Choroid plexus epithelial cell (primary cell): ENCODE measurements around the gene EPX.
"Not testable (repeated sequence)": the region's sequence is repeated elsewhere in the genome, so short reads cannot be mapped to it uniquely, and the experiment has no call there.

Experiments used
- DNase-seq: peaks from one replicate; pipeline ENCODE4 v3.0.0-alpha.2; 2010; ENCODE audit warnings: low read depth
- H3K4me3 ChIP-seq: 2 replicates; pipeline ENCODE4 v1.5.1; 2011; ENCODE audit warnings: low read depth, mild to moderate bottlenecking, control low read depth, low read length, moderate library complexity
- TF ChIP-seq, protein P1 (sequence below): conservative IDR thresholded peaks from 2 replicates; pipeline ENCODE4 v1.5.1; 2011; ENCODE audit warnings: low read depth, mild to moderate bottlenecking, control low read depth, inconsistent platforms, low read length, moderate library complexity

The EPX gene, protein sequence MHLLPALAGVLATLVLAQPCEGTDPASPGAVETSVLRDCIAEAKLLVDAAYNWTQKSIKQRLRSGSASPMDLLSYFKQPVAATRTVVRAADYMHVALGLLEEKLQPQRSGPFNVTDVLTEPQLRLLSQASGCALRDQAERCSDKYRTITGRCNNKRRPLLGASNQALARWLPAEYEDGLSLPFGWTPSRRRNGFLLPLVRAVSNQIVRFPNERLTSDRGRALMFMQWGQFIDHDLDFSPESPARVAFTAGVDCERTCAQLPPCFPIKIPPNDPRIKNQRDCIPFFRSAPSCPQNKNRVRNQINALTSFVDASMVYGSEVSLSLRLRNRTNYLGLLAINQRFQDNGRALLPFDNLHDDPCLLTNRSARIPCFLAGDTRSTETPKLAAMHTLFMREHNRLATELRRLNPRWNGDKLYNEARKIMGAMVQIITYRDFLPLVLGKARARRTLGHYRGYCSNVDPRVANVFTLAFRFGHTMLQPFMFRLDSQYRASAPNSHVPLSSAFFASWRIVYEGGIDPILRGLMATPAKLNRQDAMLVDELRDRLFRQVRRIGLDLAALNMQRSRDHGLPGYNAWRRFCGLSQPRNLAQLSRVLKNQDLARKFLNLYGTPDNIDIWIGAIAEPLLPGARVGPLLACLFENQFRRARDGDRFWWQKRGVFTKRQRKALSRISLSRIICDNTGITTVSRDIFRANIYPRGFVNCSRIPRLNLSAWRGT

DNA sequence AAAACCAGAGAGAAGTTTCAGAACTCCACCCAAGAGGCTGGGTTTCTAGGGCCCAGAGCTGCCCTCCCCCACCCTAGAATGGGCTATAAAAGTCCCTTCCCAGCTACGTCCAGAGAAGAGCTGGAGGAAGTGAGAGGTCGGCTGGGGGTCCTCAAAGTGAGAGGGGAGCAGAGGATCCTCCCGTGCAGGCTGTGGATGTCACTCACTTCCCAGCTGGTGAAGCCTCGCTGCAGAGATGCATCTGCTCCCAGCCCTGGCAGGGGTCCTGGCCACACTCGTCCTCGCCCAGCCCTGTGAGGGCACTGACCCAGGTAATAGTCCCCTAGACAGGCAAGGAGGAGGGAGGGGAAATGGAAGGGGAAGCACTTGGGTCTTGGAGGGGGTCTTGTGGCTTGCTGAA lies at the start of gene EPX:
TSS of gene EPX (plus strand) at position 115 of the 400 bp plus-strand sequence. CDS start at position 236, 121 bp downstream.
- H3K4me3 ChIP-seq, result no peak within 1 kb of the TSS
- no peak for DNase-seq
- TF ChIP-seq, protein P1, sequence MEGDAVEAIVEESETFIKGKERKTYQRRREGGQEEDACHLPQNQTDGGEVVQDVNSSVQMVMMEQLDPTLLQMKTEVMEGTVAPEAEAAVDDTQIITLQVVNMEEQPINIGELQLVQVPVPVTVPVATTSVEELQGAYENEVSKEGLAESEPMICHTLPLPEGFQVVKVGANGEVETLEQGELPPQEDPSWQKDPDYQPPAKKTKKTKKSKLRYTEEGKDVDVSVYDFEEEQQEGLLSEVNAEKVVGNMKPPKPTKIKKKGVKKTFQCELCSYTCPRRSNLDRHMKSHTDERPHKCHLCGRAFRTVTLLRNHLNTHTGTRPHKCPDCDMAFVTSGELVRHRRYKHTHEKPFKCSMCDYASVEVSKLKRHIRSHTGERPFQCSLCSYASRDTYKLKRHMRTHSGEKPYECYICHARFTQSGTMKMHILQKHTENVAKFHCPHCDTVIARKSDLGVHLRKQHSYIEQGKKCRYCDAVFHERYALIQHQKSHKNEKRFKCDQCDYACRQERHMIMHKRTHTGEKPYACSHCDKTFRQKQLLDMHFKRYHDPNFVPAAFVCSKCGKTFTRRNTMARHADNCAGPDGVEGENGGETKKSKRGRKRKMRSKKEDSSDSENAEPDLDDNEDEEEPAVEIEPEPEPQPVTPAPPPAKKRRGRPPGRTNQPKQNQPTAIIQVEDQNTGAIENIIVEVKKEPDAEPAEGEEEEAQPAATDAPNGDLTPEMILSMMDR, result no peak

DNA sequence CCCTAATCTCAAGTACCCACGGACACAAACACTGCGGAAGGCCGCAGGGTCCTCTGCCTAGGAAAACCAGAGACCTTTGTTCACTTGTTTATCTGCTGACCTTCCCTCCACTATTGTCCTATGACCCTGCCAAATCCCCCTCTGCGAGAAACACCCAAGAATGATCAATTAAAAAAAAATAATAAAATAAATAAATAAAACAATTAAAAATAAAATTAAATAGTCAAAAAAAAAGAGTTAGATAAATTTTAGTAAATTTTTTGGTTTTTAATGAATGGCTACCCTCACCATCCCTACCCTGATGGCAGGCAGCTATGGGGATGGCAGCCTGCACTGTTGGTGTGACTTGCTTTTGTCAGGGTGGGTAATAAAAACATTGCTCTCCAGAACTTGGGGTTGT lies 49.2 kb upstream of the EPX start:
- not testable (repeated sequence) for DNase-seq, H3K4me3 ChIP-seq

DNA sequence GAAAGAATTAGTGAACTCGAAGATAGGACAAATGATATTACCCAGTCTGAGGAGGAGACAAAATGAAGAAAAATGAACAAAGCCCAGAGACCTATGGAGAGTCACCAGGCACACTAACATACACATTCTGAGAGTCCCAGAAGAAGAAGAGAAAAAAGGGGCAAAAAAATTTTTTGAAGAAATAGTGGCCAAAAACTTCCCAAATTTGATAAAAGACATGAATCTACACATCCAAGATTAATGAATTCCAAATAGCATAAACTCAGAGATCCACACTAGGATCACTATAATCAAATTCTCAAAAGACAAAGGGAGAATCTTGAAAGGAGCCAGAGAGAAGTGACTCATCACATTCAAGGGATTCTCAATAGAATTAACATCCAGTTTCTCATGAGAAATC lies 47.7 kb upstream of the EPX start:
- TF ChIP-seq, protein P1, result no peak
- H3K4me3 ChIP-seq, result no peak overlapping the region
- DNase-seq, result no peak

DNA sequence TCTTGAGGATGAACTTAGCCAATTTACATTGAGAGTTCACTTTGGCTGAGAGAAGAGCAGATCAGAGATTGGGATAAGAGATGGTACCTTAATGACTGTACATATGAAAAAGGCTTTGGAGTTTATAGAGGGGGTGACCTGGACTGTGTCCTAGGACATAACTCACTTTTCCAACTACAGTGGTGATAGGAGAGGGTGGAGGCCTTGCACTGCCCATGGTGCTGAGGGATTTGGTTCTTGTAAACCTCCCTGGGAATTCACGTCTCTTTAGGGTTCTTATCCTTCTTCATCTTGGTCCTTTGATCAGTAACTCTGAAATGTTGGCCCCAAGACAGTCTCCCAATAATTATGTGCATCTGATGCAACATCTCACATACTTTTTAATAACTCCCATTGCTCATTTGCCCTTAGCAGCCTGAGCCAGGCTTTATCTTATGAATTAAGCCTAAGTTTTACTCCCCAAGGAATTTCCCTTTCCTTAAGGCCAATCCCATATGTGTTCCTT lies 44.5 kb upstream of the EPX start, which contains the start of gene OR4D1:
TSS of gene OR4D1 (plus strand) at position 455 of the 505 bp plus-strand sequence. CDS start 6,770 bp downstream, outside the sequence.
- H3K4me3 ChIP-seq, result no peak within 1 kb of the TSS
- TF ChIP-seq, protein P1, result no peak
- no peak for DNase-seq

DNA sequence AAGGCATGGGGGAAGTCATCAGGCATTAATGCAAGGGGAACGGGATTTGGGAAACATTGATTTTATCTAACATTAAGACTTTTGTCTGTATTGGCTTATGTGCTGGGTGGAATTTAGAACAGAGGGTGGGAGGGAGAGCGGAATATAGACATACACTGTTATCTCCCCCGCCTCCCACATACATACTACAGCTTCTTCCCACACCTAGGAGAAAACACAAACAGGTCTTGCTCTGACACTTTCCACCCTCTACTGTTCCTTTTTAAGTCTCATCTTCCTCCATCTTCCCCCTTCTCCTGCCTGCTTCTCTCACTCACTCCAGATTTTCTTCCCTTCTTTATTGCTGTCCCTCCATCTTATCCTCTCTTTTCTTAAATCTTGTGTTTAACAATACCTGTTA lies 43.9 kb upstream of the EPX start:
- TF ChIP-seq, protein P1, result no peak
- no peak for DNase-seq
- H3K4me3 ChIP-seq, result no peak overlapping the region

DNA sequence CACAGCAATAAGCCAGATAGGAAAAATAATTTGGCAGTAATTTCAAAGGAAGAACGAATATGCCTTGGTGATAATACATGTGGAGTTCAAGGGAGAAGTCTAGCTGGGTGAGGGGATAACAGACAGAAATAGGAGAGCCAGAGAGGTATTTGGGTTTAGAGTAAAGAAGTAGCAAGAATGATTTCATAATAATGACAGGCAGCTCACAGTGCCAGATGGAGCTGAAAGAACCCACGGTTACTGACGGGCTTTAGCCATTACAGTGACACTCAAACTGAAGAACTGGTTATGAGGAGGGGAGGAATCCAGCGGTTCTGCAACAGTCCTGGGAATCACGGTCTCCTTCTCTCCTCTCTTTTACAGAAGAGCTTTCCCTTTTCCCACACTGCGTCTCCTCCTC lies 42.1 kb upstream of the EPX start:
- DNase-seq, result no peak
- TF ChIP-seq, protein P1, result no peak
- H3K4me3 ChIP-seq, result no peak overlapping the region

DNA sequence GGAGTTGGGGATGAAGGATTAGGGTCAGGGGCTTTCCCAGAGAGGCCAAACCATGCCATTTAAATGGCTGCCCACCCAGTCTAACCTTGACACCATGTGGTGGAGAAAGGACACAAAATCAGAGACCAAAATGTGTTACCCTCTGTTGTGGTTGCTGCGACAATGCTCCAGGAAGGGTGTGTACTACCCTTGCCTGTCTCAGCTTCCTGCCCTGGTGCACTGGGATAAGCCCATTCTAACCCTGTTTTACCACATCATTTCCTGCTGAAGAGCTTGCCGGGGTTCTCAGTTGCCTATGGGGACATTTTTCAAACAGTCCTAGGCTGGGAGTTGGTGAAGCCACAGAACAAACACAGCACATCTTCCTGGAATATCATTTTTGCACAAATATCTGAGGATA lies 39.5 kb upstream of the EPX start:
- no peak overlapping the region for H3K4me3 ChIP-seq
- TF ChIP-seq, protein P1, result no peak
- DNase-seq, result no peak
